Gastroesophageal sphincter (tissue), 3 donors: ENCODE data around the gene ADORA1.

ENCODE experiments used
- CTCF ChIP-seq, 4 experiments: fragments of 200-600 bp in 2 of 4; fragments of 450-650 bp in 2 of 4; sonication (generic) in 1 of 4; IDR thresholded peaks; one replicate each; pipeline ENCODE4 v1.5.1; 2017 to 2019; ENCODE audit warnings: antibody characterized with exemption in 4 of 4, mild to moderate bottlenecking in 2 of 4, moderate library complexity in 2 of 4
- EP300 ChIP-seq: sonication (generic); formaldehyde crosslinking; IDR thresholded peaks from one replicate; pipeline ENCODE4 v1.6.1; 2017; ENCODE audit warnings: antibody characterized with exemption, mild to moderate bottlenecking
- POLR2A ChIP-seq, 2 donors: fragments of 450-650 bp; IDR thresholded peaks; one replicate each; pipeline ENCODE4 v1.6.1; 2017; ENCODE audit warnings: antibody characterized with exemption in 2 of 2, mild to moderate bottlenecking in 2 of 2, moderate library complexity in 1 of 2
- POLR2AphosphoS5 ChIP-seq: sonication (generic); formaldehyde crosslinking; IDR thresholded peaks from one replicate; pipeline ENCODE4 v1.6.1; 2017; ENCODE audit warnings: antibody characterized with exemption

GRCh38 chr1:203103216-203103615 lies 24.3 kb upstream of the ADORA1 start:
- TF ChIP-seq POLR2A (IDR thresholded peaks at IDR 0.05) = no peak
- TF ChIP-seq POLR2AphosphoS5 = no peak
- TF ChIP-seq CTCF (IDR thresholded peaks at IDR 0.05) = no peak
- TF ChIP-seq EP300 = no peak
